GM12878 (cell line): ENCODE data around the gene PLXNA4. TPM values are rescaled to one million over a fixed set of nuclear protein-coding genes. Genes with fewer than 3 reads are reported as not detected.

Source experiments
- ATAC-seq: fragments of 200-7000 bp; cut with Tn5 transposase; 3 replicates; pipeline ENCODE4 v1.9.1; 2020; ENCODE audit warnings: mild to moderate bottlenecking, moderate library complexity
- BruUV-seq: library from RNA; stranded (reverse); fragments of 400-500 nt; replicated peaks from 2 replicates; lab custom pipeline; 2021; lab: Mats Ljungman, UMichigan
- CTCF ChIA-PET: fragments of 300-600 bp; sonication (Branson Sonifier 250); formaldehyde crosslinking; extraction: SDS; loops from one replicate; lab custom pipeline; 2021; ENCODE audit warnings: inconsistent platforms; lab: Yijun Ruan, JAX
- POLR2A ChIA-PET: fragments of 350-600 bp; formaldehyde crosslinking; extraction: SDS; loops from one replicate; lab custom pipeline; 2021; ENCODE audit warnings: inconsistent platforms; lab: Charles Lee
- RAD21 ChIA-PET: fragments of 300-600 bp; sonication (Branson Sonifier 250); formaldehyde crosslinking; loops from one replicate; lab custom pipeline; 2023; ENCODE audit warnings: antibody characterized with exemption; ENCODE audit not compliant: unreplicated experiment; lab: Charles Lee
- SMC1A ChIA-PET: fragments of 300-600 bp; sonication (Branson Sonifier 250); formaldehyde crosslinking; loops from one replicate; lab custom pipeline; 2023; ENCODE audit not compliant: unreplicated experiment, uncharacterized antibody; lab: Charles Lee
- DNase-seq: peaks from one replicate; pipeline ENCODE4 v3.0.0-alpha.2; 2011; ENCODE audit warnings: low read depth, low spot score
- FAIRE-seq: peaks from 3 replicates; lab custom pipeline; 2011; peaks lifted over from hg19 to GRCh38; lab: Jason Lieb, UNC
- H2AFZ ChIP-seq: 2 replicates; pipeline ENCODE4 v1.6.0; 2011; ENCODE audit warnings: low read depth, low read length, control low read depth; ENCODE audit not compliant: control insufficient read depth
- H3K27ac ChIP-seq: 2 replicates; pipeline ENCODE4 v1.5.1; 2011; ENCODE audit warnings: control low read depth; ENCODE audit not compliant: control insufficient read depth, insufficient read depth
- H3K27me3 ChIP-seq, 2 experiments: replicated peaks in 1 of 2; 2 replicates each; pipeline versions ENCODE4 v1.6.0 to v1.6.1; 2011; ENCODE audit warnings: low read length in 1 of 2; ENCODE audit not compliant: control insufficient read depth in 2 of 2, insufficient read depth in 2 of 2
- H3K36me3 ChIP-seq, 2 experiments: 2 replicates each; pipeline ENCODE4 v1.5.1; 2011; ENCODE audit warnings: low read length in 1 of 2; ENCODE audit not compliant: control insufficient read depth in 2 of 2, insufficient read depth in 2 of 2
- H3K4me1 ChIP-seq: 2 replicates; pipeline ENCODE4 v1.6.1; 2011; ENCODE audit warnings: mild to moderate bottlenecking, low read length, moderate library complexity, mixed read lengths; ENCODE audit not compliant: control insufficient read depth, insufficient read depth
- H3K4me2 ChIP-seq: 2 replicates; pipeline ENCODE4 v1.6.0; 2011; ENCODE audit warnings: control low read depth; ENCODE audit not compliant: control insufficient read depth, insufficient read depth
- H3K4me3 ChIP-seq: fragments of 200-600 bp; sonication (generic); 2 replicates; pipeline ENCODE4 v1.5.1; 2016
- H3K79me2 ChIP-seq: 2 replicates; pipeline ENCODE4 v1.6.0; 2011; ENCODE audit warnings: low read length; ENCODE audit not compliant: control insufficient read depth, insufficient read depth
- H3K9ac ChIP-seq: 2 replicates; pipeline ENCODE4 v1.8.0; 2011; ENCODE audit warnings: low read length, control low read depth, mixed read lengths; ENCODE audit not compliant: control insufficient read depth, insufficient read depth
- H3K9me3 ChIP-seq: replicated peaks from 3 replicates; pipeline ENCODE4 v1.5.1; 2011; ENCODE audit warnings: mild to moderate bottlenecking, low read length; ENCODE audit not compliant: control insufficient read depth, insufficient read depth
- H4K20me1 ChIP-seq: 2 replicates; pipeline ENCODE4 v1.6.0; 2011; ENCODE audit not compliant: control insufficient read depth, insufficient read depth
- BACH1 ChIP-seq: fragments of 450-650 bp; IDR thresholded peaks from 2 replicates; pipeline ENCODE4 v1.6.1; 2017; ENCODE audit warnings: mild to moderate bottlenecking, borderline replicate concordance
- CREM ChIP-seq: IDR thresholded peaks from 2 replicates; pipeline ENCODE4 v1.6.1; 2014; ENCODE audit warnings: antibody characterized with exemption, low read depth
- EGR1 ChIP-seq, 2 experiments: IDR thresholded peaks; 1 replicate in 1 of 2; 2 replicates in 1 of 2; pipeline ENCODE4 v1.6.1; 2011 to 2012; ENCODE audit warnings: low read depth in 2 of 2, low read length in 2 of 2, borderline replicate concordance in 1 of 2, mild to moderate bottlenecking in 1 of 2, moderate library complexity in 1 of 2
- HCFC1 ChIP-seq: fragments of 150-350 bp; IDR thresholded peaks from 2 replicates; pipeline ENCODE4 v1.6.1; 2014; ENCODE audit warnings: low read length
- MEF2A ChIP-seq: IDR thresholded peaks from 2 replicates; pipeline ENCODE4 v1.6.1; 2011; ENCODE audit warnings: low read depth, mild to moderate bottlenecking, low read length, moderate library complexity; ENCODE audit not compliant: insufficient read depth
- PAX8 ChIP-seq: fragments of 450-650 bp; IDR thresholded peaks from 2 replicates; pipeline ENCODE4 v1.6.1; 2017; ENCODE audit warnings: mild to moderate bottlenecking, moderate library complexity
- POLR2A ChIP-seq: IDR thresholded peaks from 2 replicates; pipeline ENCODE4 v1.6.1; 2011; ENCODE audit warnings: low read depth, mild to moderate bottlenecking, low read length
- RBBP5 ChIP-seq: fragments of 200-600 bp; sonication (generic); conservative IDR thresholded peaks from 2 replicates; pipeline ENCODE4 v1.6.1; 2016
- RCOR1 ChIP-seq: conservative IDR thresholded peaks from 2 replicates; pipeline ENCODE4 v1.6.1; 2012; ENCODE audit warnings: low read depth, low read length, improper control_type of control experiment
- SP1 ChIP-seq: IDR thresholded peaks from one replicate; pipeline ENCODE4 v1.6.1; 2011; ENCODE audit warnings: low read depth, low read length
- TARDBP ChIP-seq: IDR thresholded peaks from 2 replicates; pipeline ENCODE4 v1.6.1; 2016; ENCODE audit warnings: borderline replicate concordance
- WGBS: methylation state at CpG from one replicate; pipeline ENCODE4 v1.1.6; 2016; ENCODE audit warnings: low lambda C conversion rate; ENCODE audit not compliant: insufficient replicate concordance, insufficient coverage; ENCODE audit errors: missing lambda C conversion rate; 5-methylcytosine and 5-hydroxymethylcytosine counted together
- in situ Hi-C: fragments of 300-500 bp; cut with MboI; formaldehyde crosslinking; loops from 9 replicates; pipeline ENCODE4 v1.14.3; 2018; ENCODE audit warnings: mixed read lengths
- intact Hi-C: fragments of 100-400 bp; cut with micrococcal nuclease; formaldehyde crosslinking; loops from one replicate; pipeline ENCODE4 v1.14.2; 2022; ENCODE audit not compliant: unreplicated experiment
- polyA plus RNA-seq, 11 experiments: library from polyadenylated mRNA; depleted of rRNA in 4 of 11; unstranded in 6 of 11; stranded (reverse) in 5 of 11; fragments of >200 nt; fragmentation: Nextera tagmentation in 4 of 11; fragmentation: Illumina TruSeq in 1 of 11; extraction: Ambion mirVana in 4 of 11; extraction: Trizol in 1 of 11; gene quantifications; 1 replicate in 1 of 11; 2 replicates in 10 of 11; pipeline versions ENCODE4 v1.2.1 to v1.2.3, GENCODE V29; 2011 to 2016; ENCODE audit warnings: inconsistent platforms in 2 of 11, missing spikeins in 2 of 11, low read depth in 1 of 11
- total RNA-seq, 4 experiments: library from RNA; depleted of rRNA in 3 of 4; stranded (reverse); fragments of >200 nt in 3 of 4; fragmentation: Illumina TruSeq in 1 of 4; extraction: Trizol in 1 of 4; gene quantifications; 2 replicates each; pipeline versions ENCODE4 v1.2.1 to v1.2.3, GENCODE V29; 2013 to 2021
- TF ChIP-seq, protein P1 (sequence below): fragments of 450-650 bp; IDR thresholded peaks from 2 replicates; pipeline ENCODE4 v1.6.1; 2017; ENCODE audit warnings: mild to moderate bottlenecking, low read depth, inconsistent platforms; ENCODE audit not compliant: poor library complexity, severe bottlenecking
- TF ChIP-seq, protein P2 (sequence below), 3 experiments: IDR thresholded peaks in 2 of 3; conservative IDR thresholded peaks in 1 of 3; 2 replicates each; pipeline ENCODE4 v1.5.1; 2011; ENCODE audit warnings: low read depth in 3 of 3, low read length in 3 of 3, mild to moderate bottlenecking in 3 of 3, control low read depth in 2 of 3, moderate library complexity in 2 of 3, inconsistent platforms in 1 of 3, mixed read lengths in 1 of 3; ENCODE audit not compliant: control insufficient read depth in 2 of 3, insufficient read depth in 1 of 3; ENCODE audit errors: extremely low read depth in 1 of 3
- TF ChIP-seq, protein P3 (sequence below): fragments of 450-650 bp; conservative IDR thresholded peaks from 2 replicates; pipeline ENCODE4 v1.6.1; 2017; ENCODE audit warnings: mild to moderate bottlenecking, moderate library complexity

The PLXNA4 gene
- total and polyA plus RNA-seq, 10 of the 15 experiments (the other 5 are each of a cell fraction or from before 2014, with no cell fraction given): 0.03 TPM; not detected in 9

DNA sequence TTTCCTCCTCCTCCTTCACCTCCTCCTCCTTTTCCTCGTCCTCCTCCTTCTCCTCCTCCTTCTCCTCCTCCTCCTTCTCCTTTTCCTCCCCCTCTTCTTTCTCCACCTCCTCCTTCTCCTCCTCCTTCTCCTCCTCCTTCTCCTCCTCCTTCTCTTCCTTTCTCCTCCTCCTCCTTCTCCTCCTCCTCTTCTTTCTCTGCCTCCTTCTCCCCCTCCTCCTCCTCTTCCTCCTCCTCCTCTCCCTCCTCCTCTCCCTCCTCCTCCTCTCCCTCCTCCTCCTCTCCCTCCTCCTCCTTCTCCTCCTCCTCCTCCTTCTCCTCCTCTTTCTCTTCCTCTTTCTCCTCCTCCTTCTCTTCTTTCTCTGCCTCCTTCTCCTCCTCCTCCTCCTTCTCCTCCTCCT lies 13.6 kb downstream of the PLXNA4 start:
- 0% methylated on average over 1 of the region's 1 CpG for WGBS
- Histone ChIP-seq H3K36me3 (no peaks in the 10 kb centered on the region), H3K79me2 (no peaks in the 10 kb centered on the region), H3K4me1 (no peaks in the 10 kb centered on the region), H3K27me3 (peaks cover 0 to 3% of the 10 kb centered on the region in 2 experiments; a peak in 2 of 4 replicates), H3K9me3 (no peaks in the 10 kb centered on the region), H3K4me3 (no peak overlapping the region), H3K27ac (no peak overlapping the region), H2AFZ (no peak overlapping the region), H3K4me2 (no peak overlapping the region), H4K20me1 (no peaks in the 10 kb centered on the region), H3K9ac (no peak overlapping the region)
- DNase-seq (no peak), FAIRE-seq (no peak), ATAC-seq (no peak)
- intact Hi-C loops: no loop called here
- ChIA-PET POLR2A (no interaction called here), SMC1A (no interaction called here), CTCF (no interaction called here), RAD21 (no interaction called here)
- TF ChIP-seq, protein P1, sequence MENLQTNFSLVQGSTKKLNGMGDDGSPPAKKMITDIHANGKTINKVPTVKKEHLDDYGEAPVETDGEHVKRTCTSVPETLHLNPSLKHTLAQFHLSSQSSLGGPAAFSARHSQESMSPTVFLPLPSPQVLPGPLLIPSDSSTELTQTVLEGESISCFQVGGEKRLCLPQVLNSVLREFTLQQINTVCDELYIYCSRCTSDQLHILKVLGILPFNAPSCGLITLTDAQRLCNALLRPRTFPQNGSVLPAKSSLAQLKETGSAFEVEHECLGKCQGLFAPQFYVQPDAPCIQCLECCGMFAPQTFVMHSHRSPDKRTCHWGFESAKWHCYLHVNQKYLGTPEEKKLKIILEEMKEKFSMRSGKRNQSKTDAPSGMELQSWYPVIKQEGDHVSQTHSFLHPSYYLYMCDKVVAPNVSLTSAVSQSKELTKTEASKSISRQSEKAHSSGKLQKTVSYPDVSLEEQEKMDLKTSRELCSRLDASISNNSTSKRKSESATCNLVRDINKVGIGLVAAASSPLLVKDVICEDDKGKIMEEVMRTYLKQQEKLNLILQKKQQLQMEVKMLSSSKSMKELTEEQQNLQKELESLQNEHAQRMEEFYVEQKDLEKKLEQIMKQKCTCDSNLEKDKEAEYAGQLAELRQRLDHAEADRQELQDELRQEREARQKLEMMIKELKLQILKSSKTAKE: no peak
- TF ChIP-seq CREM (no peak), PAX8 (no peak), POLR2A (no peak)
- in situ Hi-C loops: no loop called here
- BruUV-seq: no TSS peak

DNA sequence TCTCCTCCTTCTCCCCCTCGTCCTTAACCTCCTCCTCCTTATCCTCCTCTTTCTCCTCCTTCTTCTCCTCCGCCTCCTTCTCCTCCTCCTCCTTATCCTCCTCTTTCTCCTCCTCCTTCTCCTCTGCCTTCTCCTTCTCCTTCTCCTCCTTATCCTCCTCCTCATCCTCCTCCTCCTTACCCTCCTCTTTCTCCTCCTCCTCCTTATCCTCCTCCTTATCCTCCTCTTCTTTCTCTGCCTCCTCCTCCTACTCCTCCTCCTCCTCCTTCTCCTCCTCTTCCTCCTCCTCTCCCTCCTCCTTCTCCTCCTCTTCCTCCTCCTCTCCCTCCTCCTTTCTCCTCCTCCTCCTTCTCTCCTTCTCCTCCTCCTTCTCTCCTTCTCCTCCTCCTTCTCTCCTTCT lies 14.5 kb downstream of the PLXNA4 start:
- H3K27me3 ChIP-seq: peaks cover 0 to 3% of the 10 kb centered on the region in 2 experiments; a peak in 1 of 4 replicates
- ChIA-PET RAD21 (no interaction called here), POLR2A (no interaction called here), CTCF (no interaction called here), SMC1A (no interaction called here)
- no peak for FAIRE-seq
- no peak for ATAC-seq
- H2AFZ ChIP-seq: no peak overlapping the region
- H3K9me3 ChIP-seq: no peaks in the 10 kb centered on the region
- no peaks in the 10 kb centered on the region for H3K79me2 ChIP-seq
- no peaks in the 10 kb centered on the region for H3K36me3 ChIP-seq
- DNase-seq: no peak
- H4K20me1 ChIP-seq: no peaks in the 10 kb centered on the region
- intact Hi-C loops (no loop called here), in situ Hi-C loops (no loop called here)
- H3K27ac ChIP-seq: no peak overlapping the region
- BruUV-seq: no TSS peak
- H3K4me1 ChIP-seq: no peaks in the 10 kb centered on the region
- no peak overlapping the region for H3K4me2 ChIP-seq
- no peak overlapping the region for H3K4me3 ChIP-seq
- WGBS: 6% methylated on average over 2 of the region's 2 CpGs
- H3K9ac ChIP-seq: no peak overlapping the region
- TF ChIP-seq BACH1: no peak
- TF ChIP-seq SP1: no peak
- TF ChIP-seq HCFC1: no peak
- no peak for TF ChIP-seq RBBP5
- no peak for TF ChIP-seq TARDBP
- TF ChIP-seq EGR1 (IDR thresholded peaks at IDR 0.05; ENCODE audit: borderline replicate concordance in 1 of 2, low read depth in 2 of 2, low read length in 2 of 2): no peak
- TF ChIP-seq MEF2A: no peak
- no peak for TF ChIP-seq RCOR1
- TF ChIP-seq, protein P2, sequence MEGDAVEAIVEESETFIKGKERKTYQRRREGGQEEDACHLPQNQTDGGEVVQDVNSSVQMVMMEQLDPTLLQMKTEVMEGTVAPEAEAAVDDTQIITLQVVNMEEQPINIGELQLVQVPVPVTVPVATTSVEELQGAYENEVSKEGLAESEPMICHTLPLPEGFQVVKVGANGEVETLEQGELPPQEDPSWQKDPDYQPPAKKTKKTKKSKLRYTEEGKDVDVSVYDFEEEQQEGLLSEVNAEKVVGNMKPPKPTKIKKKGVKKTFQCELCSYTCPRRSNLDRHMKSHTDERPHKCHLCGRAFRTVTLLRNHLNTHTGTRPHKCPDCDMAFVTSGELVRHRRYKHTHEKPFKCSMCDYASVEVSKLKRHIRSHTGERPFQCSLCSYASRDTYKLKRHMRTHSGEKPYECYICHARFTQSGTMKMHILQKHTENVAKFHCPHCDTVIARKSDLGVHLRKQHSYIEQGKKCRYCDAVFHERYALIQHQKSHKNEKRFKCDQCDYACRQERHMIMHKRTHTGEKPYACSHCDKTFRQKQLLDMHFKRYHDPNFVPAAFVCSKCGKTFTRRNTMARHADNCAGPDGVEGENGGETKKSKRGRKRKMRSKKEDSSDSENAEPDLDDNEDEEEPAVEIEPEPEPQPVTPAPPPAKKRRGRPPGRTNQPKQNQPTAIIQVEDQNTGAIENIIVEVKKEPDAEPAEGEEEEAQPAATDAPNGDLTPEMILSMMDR (IDR thresholded peaks at IDR 0.05 in 2 of 3, conservative IDR thresholded peaks at IDR 0.05 in 1 of 3; ENCODE audit: control insufficient read depth in 2 of 3, extremely low read depth in 1 of 3, insufficient read depth in 1 of 3, low read depth in 3 of 3, low read length in 3 of 3): no peak
- TF ChIP-seq, protein P3, sequence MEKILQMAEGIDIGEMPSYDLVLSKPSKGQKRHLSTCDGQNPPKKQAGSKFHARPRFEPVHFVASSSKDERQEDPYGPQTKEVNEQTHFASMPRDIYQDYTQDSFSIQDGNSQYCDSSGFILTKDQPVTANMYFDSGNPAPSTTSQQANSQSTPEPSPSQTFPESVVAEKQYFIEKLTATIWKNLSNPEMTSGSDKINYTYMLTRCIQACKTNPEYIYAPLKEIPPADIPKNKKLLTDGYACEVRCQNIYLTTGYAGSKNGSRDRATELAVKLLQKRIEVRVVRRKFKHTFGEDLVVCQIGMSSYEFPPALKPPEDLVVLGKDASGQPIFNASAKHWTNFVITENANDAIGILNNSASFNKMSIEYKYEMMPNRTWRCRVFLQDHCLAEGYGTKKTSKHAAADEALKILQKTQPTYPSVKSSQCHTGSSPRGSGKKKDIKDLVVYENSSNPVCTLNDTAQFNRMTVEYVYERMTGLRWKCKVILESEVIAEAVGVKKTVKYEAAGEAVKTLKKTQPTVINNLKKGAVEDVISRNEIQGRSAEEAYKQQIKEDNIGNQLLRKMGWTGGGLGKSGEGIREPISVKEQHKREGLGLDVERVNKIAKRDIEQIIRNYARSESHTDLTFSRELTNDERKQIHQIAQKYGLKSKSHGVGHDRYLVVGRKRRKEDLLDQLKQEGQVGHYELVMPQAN: no peak
